Stimulated activated naive B cell treated with anti-CD40 and anti-IgM and Interleukin-4, amounts not matched to agents 10 μg/mL and 1 μg/mL and 100 μg/mL, for 72 hours (primary cell): Measurements from ENCODE around the gene ARHGAP6.

ENCODE experiments used
- ATAC-seq, 2 donors: fragments of 150-1000 bp; cut with Tn5 transposase; replicated peaks; 2 replicates each; pipeline ENCODE4 v1.10.0; 2021; ENCODE audit warnings: moderate library complexity in 1 of 2
- DNase-seq: peaks from one replicate; pipeline ENCODE4 v3.0.0; 2021
- H3K27ac Mint-ChIP-seq: one replicate; pipeline ENCODE4 v1.8.0; 2022; ENCODE audit warnings: mild to moderate bottlenecking, mixed read lengths
- H3K27me3 Mint-ChIP-seq, 2 donors: one replicate each; pipeline ENCODE4 v1.8.0; 2022; ENCODE audit warnings: mixed read lengths in 2 of 2
- H3K36me3 Mint-ChIP-seq, 2 donors: one replicate each; pipeline ENCODE4 v1.8.0; 2022; ENCODE audit warnings: mixed read lengths in 2 of 2, mild to moderate bottlenecking in 1 of 2
- H3K4me1 Mint-ChIP-seq, 2 donors: one replicate each; pipeline ENCODE4 v1.8.0; 2022; ENCODE audit warnings: mixed read lengths in 2 of 2, mild to moderate bottlenecking in 1 of 2
- H3K4me3 Mint-ChIP-seq, 2 donors: one replicate each; pipeline ENCODE4 v1.8.0; 2022; ENCODE audit warnings: mild to moderate bottlenecking in 2 of 2, mixed read lengths in 2 of 2, moderate library complexity in 1 of 2
- H3K9me3 Mint-ChIP-seq, 2 donors: one replicate each; pipeline ENCODE4 v1.8.0; 2022; ENCODE audit warnings: mixed read lengths in 2 of 2, mild to moderate bottlenecking in 1 of 2

The ARHGAP6 gene

DNA sequence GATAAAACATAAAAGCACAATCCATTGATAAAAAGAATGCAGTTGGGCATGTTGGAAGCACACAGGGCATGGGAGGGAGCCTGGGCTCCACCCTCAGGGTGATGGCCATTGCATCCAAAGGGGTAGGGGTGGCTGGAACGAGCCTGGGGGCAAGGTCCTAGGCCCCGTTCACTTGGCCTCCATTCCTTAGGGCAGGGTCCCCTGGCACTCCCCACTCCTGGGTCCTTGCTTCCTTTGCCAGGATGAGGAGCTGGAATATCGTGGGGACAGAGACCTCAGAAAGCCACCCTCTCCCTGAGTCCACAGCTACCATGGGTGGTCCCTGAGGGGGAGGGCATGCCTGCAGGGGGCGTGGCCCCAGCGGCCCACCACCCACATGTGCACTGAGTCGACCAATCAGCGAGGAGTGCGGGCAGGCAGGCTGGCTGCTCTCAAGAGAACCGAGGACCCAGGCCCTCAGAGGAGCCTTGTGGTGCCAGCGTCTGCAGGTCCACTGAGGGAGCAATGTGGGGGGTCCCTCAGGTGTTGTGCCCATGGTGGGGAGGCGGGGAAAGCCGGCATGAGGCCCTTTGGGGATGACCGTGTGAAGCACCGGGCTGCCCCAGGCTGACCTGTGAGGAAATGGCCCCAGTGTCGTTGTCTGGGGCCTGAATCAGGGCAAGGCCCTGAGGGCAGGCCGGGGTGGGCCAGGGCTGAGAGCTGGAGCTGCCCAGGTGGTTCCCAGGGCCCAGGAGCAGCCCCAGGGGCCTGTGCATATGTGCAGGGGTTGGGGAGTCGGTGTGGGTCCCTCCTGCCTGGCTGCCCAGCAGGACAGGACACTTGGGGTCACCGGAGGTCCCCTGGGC lies 451.2 kb downstream of the ARHGAP6 start:
- ATAC-seq: no peak
- no peak for DNase-seq
- Mint-ChIP-seq H3K27ac (no peak overlapping the region), H3K4me1 (no peaks in the 10 kb centered on the region), H3K9me3 (peaks cover 2 to 7% of the 10 kb centered on the region in 2 donors), H3K27me3 (peaks cover 0 to 5% of the 10 kb centered on the region in 2 donors), H3K36me3 (peaks cover 0 to 3% of the 10 kb centered on the region in 2 donors), H3K4me3 (no peak overlapping the region)

- H3K36me3 Mint-ChIP-seq: peaks cover 0 to 3% of the 10 kb centered on the region in 2 donors
- H3K9me3 Mint-ChIP-seq: peaks cover 0 to 7% of the 10 kb centered on the region in 2 donors
- DNase-seq (no peak), ATAC-seq (no peak)
- no peak overlapping the region for H3K27ac Mint-ChIP-seq
- H3K4me1 Mint-ChIP-seq: no peaks in the 10 kb centered on the region
- no peak overlapping the region for H3K4me3 Mint-ChIP-seq
- H3K27me3 Mint-ChIP-seq: peaks cover 0 to 5% of the 10 kb centered on the region in 2 donors
Measured at GRCh38 chrX:11212741-11213140, 453.0 kb downstream of the ARHGAP6 start.

GRCh38 chrX:11210415-11210801 lies 455.3 kb downstream of the ARHGAP6 start:
- Mint-ChIP-seq H3K4me1 (no peaks in the 10 kb centered on the region), H3K27ac (no peak overlapping the region), H3K9me3 (peaks cover 0 to 4% of the 10 kb centered on the region in 2 donors), H3K36me3 (no peaks in the 10 kb centered on the region), H3K27me3 (peaks cover 0 to 5% of the 10 kb centered on the region in 2 donors), H3K4me3 (no peak overlapping the region)
- no peak for DNase-seq
- no peak for ATAC-seq

DNA sequence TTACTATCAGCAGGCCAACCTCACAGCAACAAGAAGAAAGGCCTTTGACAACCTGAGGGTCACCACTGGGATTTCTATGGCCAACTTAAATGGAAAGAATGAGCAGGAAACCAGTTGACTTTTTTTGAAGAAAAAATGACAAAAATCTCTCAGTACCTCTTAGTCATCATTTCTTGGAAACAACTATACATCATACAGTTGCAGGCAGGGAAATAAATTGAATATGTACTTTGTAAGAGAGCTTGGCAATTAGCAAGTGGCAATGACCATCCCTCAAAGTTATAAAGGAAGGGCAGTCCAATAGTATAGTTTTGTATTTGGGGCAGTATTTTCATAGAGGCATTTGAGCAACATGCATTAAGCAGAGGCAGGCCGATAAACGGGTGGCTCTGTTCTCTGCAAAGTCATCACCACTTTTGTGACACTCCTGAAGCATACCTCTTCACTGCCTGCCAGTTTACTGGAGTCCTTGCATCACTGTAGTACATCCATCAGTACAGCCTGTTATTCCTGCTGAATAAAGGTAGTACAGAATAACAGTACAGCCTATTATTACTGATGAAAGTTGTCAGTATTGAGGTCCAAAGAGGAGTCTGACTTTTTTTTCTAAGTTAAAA lies 455.8 kb downstream of the ARHGAP6 start:
- peaks cover 0 to 4% of the 10 kb centered on the region in 2 donors for H3K9me3 Mint-ChIP-seq
- no peak overlapping the region for H3K4me3 Mint-ChIP-seq
- no peak for ATAC-seq
- no peaks in the 10 kb centered on the region for H3K4me1 Mint-ChIP-seq
- no peak overlapping the region for H3K27ac Mint-ChIP-seq
- peaks cover 0 to 5% of the 10 kb centered on the region in 2 donors for H3K27me3 Mint-ChIP-seq
- DNase-seq: no peak
- no peaks in the 10 kb centered on the region for H3K36me3 Mint-ChIP-seq

GRCh38 chrX:11206716-11207115 lies 459.0 kb downstream of the ARHGAP6 start:
- no peak for DNase-seq
- H3K4me1 Mint-ChIP-seq: peaks cover 3 to 9% of the 10 kb centered on the region in 2 donors
- no peaks in the 10 kb centered on the region for H3K36me3 Mint-ChIP-seq
- no peak for ATAC-seq
- H3K27ac Mint-ChIP-seq: no peak overlapping the region
- H3K9me3 Mint-ChIP-seq: peaks cover 0 to 5% of the 10 kb centered on the region in 2 donors
- no peak overlapping the region for H3K4me3 Mint-ChIP-seq
- H3K27me3 Mint-ChIP-seq: no peaks in the 10 kb centered on the region

DNA sequence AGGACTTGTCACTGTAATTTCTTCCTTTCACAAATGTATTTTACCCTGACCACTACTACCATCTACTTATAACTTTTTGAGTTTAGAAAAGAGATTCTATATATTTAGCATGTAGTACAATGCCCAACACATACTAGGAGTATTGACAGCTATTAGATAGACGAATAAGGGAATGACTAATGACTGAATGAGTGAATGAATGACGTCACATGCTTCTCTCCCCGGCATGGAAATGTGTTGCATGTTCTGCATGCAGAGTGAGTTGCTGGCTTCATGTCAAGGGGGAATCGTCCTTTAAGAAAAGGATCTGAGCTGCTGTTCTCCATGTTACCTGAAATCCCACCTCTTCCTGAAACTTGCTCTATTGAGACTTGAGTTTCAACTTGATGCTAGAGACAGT lies 459.9 kb downstream of the ARHGAP6 start:
- ATAC-seq (no peak), DNase-seq (no peak)
- Mint-ChIP-seq H3K4me1 (peaks cover 3 to 9% of the 10 kb centered on the region in 2 donors), H3K4me3 (no peak overlapping the region), H3K36me3 (no peaks in the 10 kb centered on the region), H3K27me3 (no peaks in the 10 kb centered on the region), H3K27ac (no peak overlapping the region), H3K9me3 (peaks cover 0 to 5% of the 10 kb centered on the region in 2 donors)

DNA sequence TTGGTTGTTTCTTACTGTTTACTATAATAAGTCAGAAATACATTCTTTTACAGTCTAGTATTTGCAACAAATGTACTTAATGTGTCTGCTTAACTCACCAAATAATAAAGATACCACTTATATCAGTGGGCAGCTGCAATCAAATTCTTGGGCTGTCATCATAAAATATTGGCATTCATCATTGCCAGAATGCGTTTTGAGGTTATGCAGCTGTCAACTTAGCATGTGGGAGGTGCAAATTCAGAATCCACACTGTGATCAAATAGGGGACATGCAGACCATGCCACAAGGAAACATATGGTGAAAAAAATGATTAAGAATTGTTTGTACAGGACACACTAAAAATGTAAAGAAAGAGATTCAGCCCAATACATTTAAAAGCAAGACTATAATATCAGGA lies 468.0 kb downstream of the ARHGAP6 start:
- Mint-ChIP-seq H3K27me3 (no peaks in the 10 kb centered on the region), H3K4me1 (no peaks in the 10 kb centered on the region), H3K27ac (no peak overlapping the region), H3K36me3 (no peaks in the 10 kb centered on the region), H3K4me3 (no peak overlapping the region), H3K9me3 (no peaks in the 10 kb centered on the region)
- DNase-seq: no peak
- ATAC-seq: no peak

GRCh38 chrX:11196476-11196875 lies 469.2 kb downstream of the ARHGAP6 start:
- no peak for ATAC-seq
- no peaks in the 10 kb centered on the region for H3K27me3 Mint-ChIP-seq
- no peaks in the 10 kb centered on the region for H3K9me3 Mint-ChIP-seq
- H3K4me1 Mint-ChIP-seq: no peaks in the 10 kb centered on the region
- DNase-seq: no peak
- H3K27ac Mint-ChIP-seq: no peak overlapping the region
- H3K4me3 Mint-ChIP-seq: no peak overlapping the region
- no peaks in the 10 kb centered on the region for H3K36me3 Mint-ChIP-seq

DNA sequence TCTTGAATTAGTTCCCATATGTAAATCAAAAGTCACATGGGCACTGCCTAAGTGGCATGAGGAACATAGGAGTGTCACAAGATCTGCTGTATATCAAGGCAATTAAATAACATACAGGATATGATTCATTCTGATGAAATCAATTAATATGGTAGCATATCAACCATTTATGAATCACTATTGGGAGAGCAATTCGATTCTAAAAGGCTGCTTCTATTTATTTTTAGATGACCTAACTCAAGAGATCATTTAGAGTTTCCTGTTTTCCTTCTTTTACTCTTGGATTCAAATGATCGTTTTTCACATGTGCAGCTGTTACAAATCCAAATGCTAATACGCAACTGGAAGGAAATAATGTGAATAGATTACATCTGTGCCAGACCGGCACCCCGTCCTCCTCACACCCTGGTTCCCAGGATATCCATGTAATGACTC lies 472.7 kb downstream of the ARHGAP6 start:
- ATAC-seq: no peak
- no peaks in the 10 kb centered on the region for H3K27me3 Mint-ChIP-seq
- H3K4me3 Mint-ChIP-seq: no peak overlapping the region
- H3K9me3 Mint-ChIP-seq: no peaks in the 10 kb centered on the region
- H3K4me1 Mint-ChIP-seq: no peaks in the 10 kb centered on the region
- no peak for DNase-seq
- no peak overlapping the region for H3K27ac Mint-ChIP-seq
- H3K36me3 Mint-ChIP-seq: no peaks in the 10 kb centered on the region

GRCh38 chrX:11190745-11191510 lies 474.8 kb downstream of the ARHGAP6 start:
- Mint-ChIP-seq H3K27ac (no peak overlapping the region), H3K4me3 (no peak overlapping the region), H3K27me3 (peaks cover 0 to 7% of the 10 kb centered on the region in 2 donors), H3K9me3 (no peaks in the 10 kb centered on the region), H3K4me1 (no peaks in the 10 kb centered on the region), H3K36me3 (no peaks in the 10 kb centered on the region)
- ATAC-seq: no peak
- DNase-seq: no peak

- H3K4me3 Mint-ChIP-seq: no peak overlapping the region
- no peak overlapping the region for H3K27ac Mint-ChIP-seq
- peaks cover 0 to 7% of the 10 kb centered on the region in 2 donors for H3K27me3 Mint-ChIP-seq
- no peaks in the 10 kb centered on the region for H3K4me1 Mint-ChIP-seq
- no peak for ATAC-seq
- no peaks in the 10 kb centered on the region for H3K36me3 Mint-ChIP-seq
- H3K9me3 Mint-ChIP-seq: no peaks in the 10 kb centered on the region
- DNase-seq: no peak
Measured at GRCh38 chrX:11189097-11189496, 476.6 kb downstream of the ARHGAP6 start.

GRCh38 chrX:11188664-11189063 lies 477.1 kb downstream of the ARHGAP6 start:
- Mint-ChIP-seq H3K4me1 (no peaks in the 10 kb centered on the region), H3K9me3 (no peaks in the 10 kb centered on the region), H3K27me3 (peaks cover 1 to 7% of the 10 kb centered on the region in 2 donors), H3K27ac (no peak overlapping the region), H3K4me3 (no peak overlapping the region), H3K36me3 (no peaks in the 10 kb centered on the region)
- DNase-seq: no peak
- no peak for ATAC-seq

DNA sequence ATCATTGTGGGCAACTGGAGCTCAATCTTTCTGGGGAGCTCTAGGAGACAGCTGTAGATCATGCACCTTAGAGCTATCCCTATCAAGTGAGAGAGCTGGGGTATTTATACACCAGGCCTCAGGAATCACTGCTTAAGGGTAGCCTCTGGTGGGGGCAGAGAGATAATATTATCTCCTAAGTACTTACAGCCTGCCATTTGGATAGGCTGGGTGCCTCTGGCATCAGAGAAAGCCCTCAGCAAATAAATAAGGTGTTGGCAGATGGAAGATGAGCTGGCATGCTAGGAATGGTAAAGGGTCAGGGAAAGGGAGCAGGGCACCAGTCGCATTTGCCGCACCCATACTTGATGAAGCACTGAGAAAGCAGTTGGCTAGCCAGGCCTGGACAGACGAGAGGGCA lies 478.7 kb downstream of the ARHGAP6 start:
- H3K9me3 Mint-ChIP-seq: no peaks in the 10 kb centered on the region
- H3K4me3 Mint-ChIP-seq: no peak overlapping the region
- DNase-seq (no peak), ATAC-seq (no peak)
- no peaks in the 10 kb centered on the region for H3K36me3 Mint-ChIP-seq
- H3K27ac Mint-ChIP-seq: no peak overlapping the region
- H3K27me3 Mint-ChIP-seq: peaks cover 7 to 13% of the 10 kb centered on the region in 2 donors
- H3K4me1 Mint-ChIP-seq: no peaks in the 10 kb centered on the region

DNA sequence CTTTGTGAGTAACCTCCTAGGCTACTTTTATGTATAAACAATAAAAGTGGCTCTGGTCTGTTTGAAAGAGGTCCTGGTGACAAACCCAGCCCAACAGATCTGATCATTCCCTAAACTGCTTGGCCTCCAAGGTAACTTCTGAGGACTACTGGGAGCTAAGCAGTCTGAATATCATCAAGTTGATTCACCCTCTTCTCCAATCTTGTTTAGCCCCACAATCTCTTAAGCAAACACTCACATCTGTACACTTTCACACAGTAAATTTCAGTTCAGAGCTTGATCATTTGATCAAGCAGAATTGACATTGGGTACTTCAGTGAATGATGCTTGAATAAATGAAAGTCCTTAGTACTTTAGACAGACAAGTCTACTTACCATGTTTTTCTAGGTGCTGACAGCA lies 479.9 kb downstream of the ARHGAP6 start:
- Mint-ChIP-seq H3K36me3 (no peaks in the 10 kb centered on the region), H3K27ac (no peak overlapping the region), H3K4me3 (no peak overlapping the region), H3K4me1 (no peaks in the 10 kb centered on the region), H3K27me3 (peaks cover 7 to 13% of the 10 kb centered on the region in 2 donors), H3K9me3 (no peaks in the 10 kb centered on the region)
- no peak for DNase-seq
- no peak for ATAC-seq
